Ovary (tissue), 3 donors: ENCODE results near the gene HSP90AB1.

ENCODE experiments used
- EP300 ChIP-seq: sonication (generic); formaldehyde crosslinking; IDR thresholded peaks from one replicate; pipeline ENCODE4 v1.6.1; 2017; ENCODE audit warnings: antibody characterized with exemption
- POLR2A ChIP-seq: fragments of 450-650 bp; IDR thresholded peaks from one replicate; pipeline ENCODE4 v1.6.1; 2017; ENCODE audit warnings: antibody characterized with exemption, mild to moderate bottlenecking, moderate library complexity
- TF ChIP-seq, protein P1 (sequence below), 3 donors: fragments of 450-650 bp in 2 of 3; fragments of 200-600 bp in 1 of 3; IDR thresholded peaks; one replicate each; pipeline versions ENCODE4 v1.5.1 to v1.8.0; 2016 to 2022; ENCODE audit warnings: antibody characterized with exemption in 3 of 3, mild to moderate bottlenecking in 1 of 3
- donor health status: DM: no; HTN: no; CAD: no.

GRCh38 chr6:44251576-44252524 lies 4.9 kb downstream of the HSP90AB1 start:
- TF ChIP-seq, protein P1, sequence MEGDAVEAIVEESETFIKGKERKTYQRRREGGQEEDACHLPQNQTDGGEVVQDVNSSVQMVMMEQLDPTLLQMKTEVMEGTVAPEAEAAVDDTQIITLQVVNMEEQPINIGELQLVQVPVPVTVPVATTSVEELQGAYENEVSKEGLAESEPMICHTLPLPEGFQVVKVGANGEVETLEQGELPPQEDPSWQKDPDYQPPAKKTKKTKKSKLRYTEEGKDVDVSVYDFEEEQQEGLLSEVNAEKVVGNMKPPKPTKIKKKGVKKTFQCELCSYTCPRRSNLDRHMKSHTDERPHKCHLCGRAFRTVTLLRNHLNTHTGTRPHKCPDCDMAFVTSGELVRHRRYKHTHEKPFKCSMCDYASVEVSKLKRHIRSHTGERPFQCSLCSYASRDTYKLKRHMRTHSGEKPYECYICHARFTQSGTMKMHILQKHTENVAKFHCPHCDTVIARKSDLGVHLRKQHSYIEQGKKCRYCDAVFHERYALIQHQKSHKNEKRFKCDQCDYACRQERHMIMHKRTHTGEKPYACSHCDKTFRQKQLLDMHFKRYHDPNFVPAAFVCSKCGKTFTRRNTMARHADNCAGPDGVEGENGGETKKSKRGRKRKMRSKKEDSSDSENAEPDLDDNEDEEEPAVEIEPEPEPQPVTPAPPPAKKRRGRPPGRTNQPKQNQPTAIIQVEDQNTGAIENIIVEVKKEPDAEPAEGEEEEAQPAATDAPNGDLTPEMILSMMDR (IDR thresholded peaks at IDR 0.05) = no peak
- TF ChIP-seq POLR2A = no peak
- no peak for TF ChIP-seq EP300
